Hepatocyte (in vitro differentiated cells): ENCODE measurements around the gene XBP1.

ENCODE experiments used
- EZH2phosphoT487 ChIP-seq: fragments of 200-600 bp; sonication (generic); IDR thresholded peaks from one replicate; pipeline ENCODE4 v1.6.1; 2018; ENCODE audit warnings: antibody characterized with exemption, mild to moderate bottlenecking, low read depth, moderate library complexity; ENCODE audit not compliant: unreplicated experiment, severe bottlenecking
- TF ChIP-seq, protein P1 (sequence below): fragments of 200-600 bp; sonication (generic); IDR thresholded peaks from 2 replicates; pipeline ENCODE4 v1.5.1; 2016; ENCODE audit warnings: antibody characterized with exemption, mild to moderate bottlenecking; ENCODE audit not compliant: poor library complexity

DNA sequence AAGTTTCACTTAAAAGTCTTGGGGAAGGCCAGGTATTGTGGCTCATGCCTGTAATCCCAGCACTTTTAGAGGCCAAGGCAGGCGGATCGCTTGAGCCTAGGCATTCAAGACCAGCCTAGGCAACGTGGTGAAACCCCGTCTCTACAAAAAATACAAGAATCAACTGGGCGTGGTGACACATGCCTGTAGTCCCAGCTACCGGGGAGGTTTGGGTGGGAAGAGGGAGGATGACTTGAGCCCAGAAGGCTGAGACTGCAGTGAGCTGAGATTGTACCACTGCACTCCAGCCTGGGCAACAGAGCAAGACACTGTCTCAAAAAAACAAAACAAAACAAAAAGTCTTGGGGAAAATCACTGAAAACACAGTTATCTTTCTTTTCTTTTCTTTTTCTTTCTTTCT lies 15.4 kb upstream of the XBP1 start:
- TF ChIP-seq, protein P1, sequence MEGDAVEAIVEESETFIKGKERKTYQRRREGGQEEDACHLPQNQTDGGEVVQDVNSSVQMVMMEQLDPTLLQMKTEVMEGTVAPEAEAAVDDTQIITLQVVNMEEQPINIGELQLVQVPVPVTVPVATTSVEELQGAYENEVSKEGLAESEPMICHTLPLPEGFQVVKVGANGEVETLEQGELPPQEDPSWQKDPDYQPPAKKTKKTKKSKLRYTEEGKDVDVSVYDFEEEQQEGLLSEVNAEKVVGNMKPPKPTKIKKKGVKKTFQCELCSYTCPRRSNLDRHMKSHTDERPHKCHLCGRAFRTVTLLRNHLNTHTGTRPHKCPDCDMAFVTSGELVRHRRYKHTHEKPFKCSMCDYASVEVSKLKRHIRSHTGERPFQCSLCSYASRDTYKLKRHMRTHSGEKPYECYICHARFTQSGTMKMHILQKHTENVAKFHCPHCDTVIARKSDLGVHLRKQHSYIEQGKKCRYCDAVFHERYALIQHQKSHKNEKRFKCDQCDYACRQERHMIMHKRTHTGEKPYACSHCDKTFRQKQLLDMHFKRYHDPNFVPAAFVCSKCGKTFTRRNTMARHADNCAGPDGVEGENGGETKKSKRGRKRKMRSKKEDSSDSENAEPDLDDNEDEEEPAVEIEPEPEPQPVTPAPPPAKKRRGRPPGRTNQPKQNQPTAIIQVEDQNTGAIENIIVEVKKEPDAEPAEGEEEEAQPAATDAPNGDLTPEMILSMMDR: no peak
- TF ChIP-seq EZH2phosphoT487: no peak
